SK-N-SH (cell line): ENCODE data around the gene ZAP70. TPM values are rescaled to one million over a fixed set of nuclear protein-coding genes. Genes with fewer than 3 reads are reported as not detected.

Source experiments
- CTCF ChIA-PET: fragments of 300-600, 350-600 bp; formaldehyde crosslinking; extraction: SDS; loops from one replicate; lab custom pipeline; 2021; lab: Yijun Ruan, JAX
- POLR2A ChIA-PET: fragments of 350-600 bp; sonication (Branson Sonifier 250); formaldehyde crosslinking; extraction: SDS; loops from one replicate; lab custom pipeline; 2020; ENCODE audit warnings: antibody characterized with exemption, inconsistent platforms; lab: Yijun Ruan, JAX
- DNase-seq: peaks from one replicate; pipeline ENCODE4 v3.0.0; 2012
- H2AFZ ChIP-seq: fragments of 200-600 bp; sonication (generic); 2 replicates; pipeline ENCODE4 v1.8.1; 2016; ENCODE audit warnings: antibody characterized with exemption, mild to moderate bottlenecking, low read depth
- H3F3A ChIP-seq: fragments of 200-600 bp; sonication (generic); replicated peaks from 2 replicates; pipeline ENCODE3; 2016; ENCODE audit warnings: antibody characterized with exemption, mild to moderate bottlenecking; ENCODE audit not compliant: insufficient read depth
- H3K27ac ChIP-seq, 2 experiments: fragments of 200-500 bp in 1 of 2; fragments of 200-600 bp in 1 of 2; sonication (Bioruptor generic) in 1 of 2; sonication (generic), shearing (Covaris generic) in 1 of 2; 2 replicates each; pipeline versions ENCODE4 v1.5.1 to v1.6.1; 2014 to 2016; ENCODE audit warnings: low read depth in 2 of 2, inconsistent platforms in 1 of 2, low read length in 1 of 2, mild to moderate bottlenecking in 1 of 2, mixed read lengths in 1 of 2
- H3K27me3 ChIP-seq: fragments of 200-600 bp; sonication (generic), shearing (Covaris generic); 2 replicates; pipeline ENCODE4 v1.6.1; 2016; ENCODE audit warnings: mixed run types; ENCODE audit not compliant: insufficient read depth
- H3K36me3 ChIP-seq, 2 experiments: fragments of 200-500 bp in 1 of 2; fragments of 200-600 bp in 1 of 2; sonication (Bioruptor generic) in 1 of 2; sonication (generic) in 1 of 2; replicated peaks in 1 of 2; 2 replicates each; pipeline versions ENCODE3 to v1.5.1; 2014 to 2016; ENCODE audit warnings: low read length in 1 of 2, mild to moderate bottlenecking in 1 of 2; ENCODE audit not compliant: insufficient read depth in 2 of 2, control insufficient read depth in 1 of 2
- H3K4me1 ChIP-seq, 2 experiments: fragments of 200-500 bp in 1 of 2; fragments of 200-600 bp in 1 of 2; sonication (Bioruptor generic) in 1 of 2; sonication (generic), shearing (Covaris generic) in 1 of 2; 2 replicates each; pipeline versions ENCODE4 v1.5.1 to v1.6.1; 2014 to 2016; ENCODE audit warnings: low read depth in 1 of 2, low read length in 1 of 2, mixed run types in 1 of 2; ENCODE audit not compliant: insufficient read depth in 2 of 2, control insufficient read depth in 1 of 2
- H3K4me2 ChIP-seq: fragments of 200-600 bp; sonication (generic), shearing (Covaris generic); 2 replicates; pipeline ENCODE4 v1.6.1; 2017; ENCODE audit warnings: mixed run types
- H3K4me3 ChIP-seq, 2 experiments: fragments of 200-500 bp in 1 of 2; fragments of 200-600 bp in 1 of 2; sonication (Bioruptor generic) in 1 of 2; sonication (generic), shearing (Covaris generic) in 1 of 2; 2 replicates each; pipeline versions ENCODE4 v1.5.1 to v1.8.1; 2014 to 2016; ENCODE audit warnings: low read depth in 2 of 2, inconsistent platforms in 1 of 2, low read length in 1 of 2, mild to moderate bottlenecking in 1 of 2, mixed read lengths in 1 of 2, moderate library complexity in 1 of 2
- H3K79me2 ChIP-seq: fragments of 200-600 bp; sonication (generic); 2 replicates; pipeline ENCODE4 v1.8.1; 2017; ENCODE audit warnings: mild to moderate bottlenecking; ENCODE audit not compliant: insufficient read depth
- H3K9ac ChIP-seq: fragments of 200-600 bp; sonication (generic); 2 replicates; pipeline ENCODE4 v1.6.1; 2017; ENCODE audit warnings: mixed run types
- H3K9me2 ChIP-seq: fragments of 200-600 bp; sonication (generic); 2 replicates; pipeline ENCODE4 v1.6.1; 2017; ENCODE audit warnings: mixed run types
- H3K9me3 ChIP-seq: fragments of 200-600 bp; sonication (generic); 2 replicates; pipeline ENCODE4 v1.6.1; 2017; ENCODE audit warnings: mixed run types, mild to moderate bottlenecking, moderate library complexity
- H4K20me1 ChIP-seq: fragments of 200-600 bp; sonication (generic); 2 replicates; pipeline ENCODE4 v1.6.1; 2017; ENCODE audit warnings: mild to moderate bottlenecking, mixed run types; ENCODE audit not compliant: insufficient read depth
- ELF1 ChIP-seq: IDR thresholded peaks from 2 replicates; pipeline ENCODE4 v1.4.0; 2012
- EP300 ChIP-seq, 2 experiments: IDR thresholded peaks; 2 replicates each; pipeline versions ENCODE4 v1.4.0 to v1.6.1; 2012; ENCODE audit warnings: borderline replicate concordance in 1 of 2, low read depth in 1 of 2, low read length in 1 of 2
- FOSL2 ChIP-seq: IDR thresholded peaks from 2 replicates; pipeline ENCODE4 v1.4.0; 2012; ENCODE audit warnings: low read depth, mild to moderate bottlenecking, moderate library complexity, borderline replicate concordance
- FOXJ3 ChIP-seq: sonication (generic); formaldehyde crosslinking; IDR thresholded peaks from 2 replicates; pipeline ENCODE4 v1.5.1; 2020; ENCODE audit warnings: mild to moderate bottlenecking, missing genetic modification reagents
- GABPA ChIP-seq: IDR thresholded peaks from 2 replicates; pipeline ENCODE4 v1.4.0; 2012; ENCODE audit warnings: low read depth, mild to moderate bottlenecking
- MAX ChIP-seq: IDR thresholded peaks from 2 replicates; pipeline ENCODE4 v1.4.0; 2012; ENCODE audit warnings: low read depth
- MEF2A ChIP-seq: IDR thresholded peaks from 2 replicates; pipeline ENCODE4 v1.4.0; 2012; ENCODE audit warnings: low read depth, borderline replicate concordance
- MXI1 ChIP-seq: IDR thresholded peaks from 2 replicates; pipeline ENCODE4 v1.6.1; 2012; ENCODE audit warnings: mild to moderate bottlenecking, low read depth, low read length, improper control_type of control experiment
- NRF1 ChIP-seq: IDR thresholded peaks from 2 replicates; pipeline ENCODE4 v1.6.1; 2012; ENCODE audit warnings: low read depth, mild to moderate bottlenecking, low read length
- PBX3 ChIP-seq: IDR thresholded peaks from 2 replicates; pipeline ENCODE4; 2012
- POLR2AphosphoS5 ChIP-seq: IDR thresholded peaks from 2 replicates; pipeline ENCODE4 v1.6.1; 2012; ENCODE audit warnings: low read depth, low read length
- RCOR1 ChIP-seq: fragments of 150-350 bp; IDR thresholded peaks from 2 replicates; pipeline ENCODE4 v1.6.1; 2017; ENCODE audit warnings: antibody characterized with exemption, low read length
- REST ChIP-seq: IDR thresholded peaks from 2 replicates; pipeline ENCODE4 v1.6.1; 2012; ENCODE audit warnings: mild to moderate bottlenecking, low read depth, low read length, moderate library complexity
- RFX5 ChIP-seq: IDR thresholded peaks from 2 replicates; pipeline ENCODE4 v1.6.1; 2012; ENCODE audit warnings: mild to moderate bottlenecking, improper control_type of control experiment, low read length
- RXRA ChIP-seq: IDR thresholded peaks from 2 replicates; pipeline ENCODE4 v1.4.0; 2012; ENCODE audit warnings: low read depth, mild to moderate bottlenecking, borderline replicate concordance
- SIN3A ChIP-seq: IDR thresholded peaks from 2 replicates; pipeline ENCODE4 v1.6.1; 2012; ENCODE audit warnings: low read depth, mild to moderate bottlenecking, low read length, moderate library complexity, borderline replicate concordance
- USF2 ChIP-seq: fragments of 150-350 bp; IDR thresholded peaks from 2 replicates; pipeline ENCODE4 v1.6.1; 2017; ENCODE audit warnings: antibody characterized with exemption, low read length, low read depth, borderline replicate concordance
- YY1 ChIP-seq: IDR thresholded peaks from 2 replicates; pipeline ENCODE4 v1.4.0; 2012; ENCODE audit warnings: low read depth, mild to moderate bottlenecking
- WGBS: methylation state at CpG from one replicate; pipeline ENCODE4 v1.1.6; 2017; ENCODE audit warnings: low lambda C conversion rate; 5-methylcytosine and 5-hydroxymethylcytosine counted together
- polyA plus RNA-seq, 3 experiments: library from polyadenylated mRNA; depleted of rRNA; stranded (reverse); fragments of >200 nt; gene quantifications; 2 replicates each; pipeline ENCODE4 v1.2.3, GENCODE V29; 2012
- TF ChIP-seq, protein P1 (sequence below): IDR thresholded peaks from 2 replicates; pipeline ENCODE4 v1.4.0; 2012; ENCODE audit warnings: low read depth, borderline replicate concordance
- TF ChIP-seq, protein P2 (sequence below): fragments of 150-350 bp; IDR thresholded peaks from 2 replicates; pipeline ENCODE4 v1.6.1; 2016; ENCODE audit warnings: mild to moderate bottlenecking, low read depth, low read length
- TF ChIP-seq, protein P3 (sequence below): IDR thresholded peaks from 2 replicates; pipeline ENCODE4 v1.4.0; 2012; ENCODE audit warnings: low read depth, borderline replicate concordance

ZAP70 gene
- polyA plus RNA-seq, 1 of the 3 experiments (the other 2 are of a cell fraction): 0.05 TPM

GRCh38 chr2:97749581-97749980, 36.2 kb downstream of the ZAP70 start (continued):
- no peak for TF ChIP-seq USF2
- TF ChIP-seq RFX5: no peak
- TF ChIP-seq POLR2AphosphoS5: no peak
- no peak for TF ChIP-seq MEF2A
- TF ChIP-seq GABPA: no peak
- TF ChIP-seq, protein P1, sequence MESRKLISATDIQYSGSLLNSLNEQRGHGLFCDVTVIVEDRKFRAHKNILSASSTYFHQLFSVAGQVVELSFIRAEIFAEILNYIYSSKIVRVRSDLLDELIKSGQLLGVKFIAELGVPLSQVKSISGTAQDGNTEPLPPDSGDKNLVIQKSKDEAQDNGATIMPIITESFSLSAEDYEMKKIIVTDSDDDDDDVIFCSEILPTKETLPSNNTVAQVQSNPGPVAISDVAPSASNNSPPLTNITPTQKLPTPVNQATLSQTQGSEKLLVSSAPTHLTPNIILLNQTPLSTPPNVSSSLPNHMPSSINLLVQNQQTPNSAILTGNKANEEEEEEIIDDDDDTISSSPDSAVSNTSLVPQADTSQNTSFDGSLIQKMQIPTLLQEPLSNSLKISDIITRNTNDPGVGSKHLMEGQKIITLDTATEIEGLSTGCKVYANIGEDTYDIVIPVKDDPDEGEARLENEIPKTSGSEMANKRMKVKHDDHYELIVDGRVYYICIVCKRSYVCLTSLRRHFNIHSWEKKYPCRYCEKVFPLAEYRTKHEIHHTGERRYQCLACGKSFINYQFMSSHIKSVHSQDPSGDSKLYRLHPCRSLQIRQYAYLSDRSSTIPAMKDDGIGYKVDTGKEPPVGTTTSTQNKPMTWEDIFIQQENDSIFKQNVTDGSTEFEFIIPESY: no peak
- TF ChIP-seq ELF1: no peak
- TF ChIP-seq MAX: no peak

DNA sequence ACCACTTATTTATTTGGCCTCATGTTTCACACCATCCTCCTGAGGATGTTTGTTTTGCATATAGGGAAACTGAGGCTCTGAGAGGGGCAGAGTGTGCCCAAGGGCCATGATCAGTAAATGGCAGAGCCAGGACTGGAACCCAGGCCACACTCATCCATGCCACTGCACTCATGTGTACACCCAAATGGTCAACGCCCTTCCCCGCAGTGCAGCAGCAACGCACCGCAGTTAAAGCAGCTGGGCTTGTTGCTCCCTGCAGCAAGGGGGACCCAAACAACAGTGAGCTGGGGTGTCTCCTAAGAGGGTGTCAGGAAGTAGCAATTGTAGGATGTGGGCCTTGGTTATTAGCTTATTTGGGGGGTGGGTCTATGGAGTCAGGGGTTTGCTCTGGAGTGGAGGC, 36.6 kb downstream of the ZAP70 start:
- Histone ChIP-seq H3K9me3 (no peaks in the 10 kb centered on the region), H3K4me3 (no peak overlapping the region), H3K27ac (no peak overlapping the region), H3K27me3 (no peaks in the 10 kb centered on the region), H3K4me1 (peaks cover 0 to 4% of the 10 kb centered on the region in 2 experiments; a peak in 1 of 4 replicates), H3K9me2 (no peaks in the 10 kb centered on the region), H4K20me1 (no peaks in the 10 kb centered on the region), H3K9ac (no peak overlapping the region), H3K4me2 (no peak overlapping the region), H3K79me2 (no peaks in the 10 kb centered on the region), H2AFZ (no peak overlapping the region), H3K36me3 (peaks cover under 1 to 15% of the 10 kb centered on the region in 2 experiments), H3F3A (no peaks in the 10 kb centered on the region)
- TF ChIP-seq PBX3: no peak
- TF ChIP-seq RCOR1: no peak
- no peak for TF ChIP-seq SIN3A
- TF ChIP-seq, protein P2, sequence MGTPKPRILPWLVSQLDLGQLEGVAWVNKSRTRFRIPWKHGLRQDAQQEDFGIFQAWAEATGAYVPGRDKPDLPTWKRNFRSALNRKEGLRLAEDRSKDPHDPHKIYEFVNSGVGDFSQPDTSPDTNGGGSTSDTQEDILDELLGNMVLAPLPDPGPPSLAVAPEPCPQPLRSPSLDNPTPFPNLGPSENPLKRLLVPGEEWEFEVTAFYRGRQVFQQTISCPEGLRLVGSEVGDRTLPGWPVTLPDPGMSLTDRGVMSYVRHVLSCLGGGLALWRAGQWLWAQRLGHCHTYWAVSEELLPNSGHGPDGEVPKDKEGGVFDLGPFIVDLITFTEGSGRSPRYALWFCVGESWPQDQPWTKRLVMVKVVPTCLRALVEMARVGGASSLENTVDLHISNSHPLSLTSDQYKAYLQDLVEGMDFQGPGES: no peak
- no peak for TF ChIP-seq REST
- no peak for TF ChIP-seq YY1
- no peak for TF ChIP-seq EP300 (IDR thresholded peaks at IDR 0.05; ENCODE audit: borderline replicate concordance in 1 of 2, low read depth in 1 of 2, low read length in 1 of 2)
- TF ChIP-seq, protein P3, sequence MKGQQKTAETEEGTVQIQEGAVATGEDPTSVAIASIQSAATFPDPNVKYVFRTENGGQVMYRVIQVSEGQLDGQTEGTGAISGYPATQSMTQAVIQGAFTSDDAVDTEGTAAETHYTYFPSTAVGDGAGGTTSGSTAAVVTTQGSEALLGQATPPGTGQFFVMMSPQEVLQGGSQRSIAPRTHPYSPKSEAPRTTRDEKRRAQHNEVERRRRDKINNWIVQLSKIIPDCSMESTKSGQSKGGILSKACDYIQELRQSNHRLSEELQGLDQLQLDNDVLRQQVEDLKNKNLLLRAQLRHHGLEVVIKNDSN: no peak
- TF ChIP-seq FOSL2: no peak
- TF ChIP-seq MXI1: no peak
- no peak for TF ChIP-seq NRF1
- TF ChIP-seq FOXJ3 (CRISPR knock-in tag): no peak
- no peak for TF ChIP-seq RXRA
- CTCF ChIA-PET: interaction anchor here (1.1 to 6.0 kb wide), 2 partner anchors 9 to 50 kb away, joined by 6 to 37 read pairs; no protein-coding TSS in a partner anchor
- WGBS: no CpG with 5 or more reads among the region's 4 CpGs
- POLR2A ChIA-PET: no interaction called here
- DNase-seq: no peak
